ACC112 (cell line): ENCODE results near the gene CA4.
"Not testable (repeated sequence)": the region's sequence is repeated elsewhere in the genome, so short reads cannot be mapped to it uniquely, and the experiment has no call there.

Source experiments
- H2AFZ ChIP-seq: fragments of 200-600 bp; sonication (generic); one replicate; pipeline ENCODE4 v1.6.0; 2017; ENCODE audit warnings: antibody characterized with exemption, low read length; ENCODE audit not compliant: unreplicated experiment
- H3K27ac ChIP-seq: fragments of 200-600 bp; sonication (generic); 2 replicates; pipeline ENCODE4 v1.5.1; 2014; ENCODE audit warnings: low read depth, mild to moderate bottlenecking, antibody characterized with exemption, low read length, moderate library complexity
- H3K27me3 ChIP-seq: fragments of 200-600 bp; sonication (generic); 2 replicates; pipeline ENCODE4 v1.6.1; 2014; ENCODE audit warnings: mild to moderate bottlenecking, antibody characterized with exemption, low read length, moderate library complexity, mixed read lengths; ENCODE audit not compliant: insufficient read depth
- H3K36me3 ChIP-seq: fragments of 200-600 bp; sonication (generic); 2 replicates; pipeline ENCODE4 v1.6.1; 2016; ENCODE audit warnings: mild to moderate bottlenecking, antibody characterized with exemption, low read length, moderate library complexity, mixed read lengths; ENCODE audit not compliant: insufficient read depth
- H3K4me1 ChIP-seq: fragments of 200-600 bp; sonication (generic); one replicate; pipeline ENCODE4 v1.6.1; 2016; ENCODE audit warnings: low read length, mixed read lengths; ENCODE audit not compliant: insufficient read depth, unreplicated experiment, control insufficient read depth
- H3K4me3 ChIP-seq: fragments of 200-600 bp; sonication (generic); 2 replicates; pipeline ENCODE4 v1.5.1; 2014; ENCODE audit warnings: mild to moderate bottlenecking, low read depth, low read length
- H3K79me2 ChIP-seq: fragments of 200-600 bp; sonication (generic); one replicate; pipeline ENCODE4 v1.6.0; 2016; ENCODE audit warnings: low read length; ENCODE audit not compliant: control insufficient read depth, unreplicated experiment, insufficient read depth

CA4 gene

GRCh38 chr17:60167065-60167741 lies 17.4 kb downstream of the CA4 start:
- Histone ChIP-seq H3K4me1 (peaks cover 34% of the 10 kb centered on the region), H3K27me3 (no peaks in the 10 kb centered on the region), H2AFZ (no peak overlapping the region), H3K79me2 (no peaks in the 10 kb centered on the region), H3K27ac (no peak overlapping the region), H3K36me3 (no peaks in the 10 kb centered on the region), H3K4me3 (no peak overlapping the region)

GRCh38 chr17:60168654-60169053 lies 18.9 kb downstream of the CA4 start:
- Histone ChIP-seq H3K79me2 (no peaks in the 10 kb centered on the region), H2AFZ (no peak overlapping the region), H3K27ac (no peak overlapping the region), H3K4me1 (peaks cover 37% of the 10 kb centered on the region), H3K36me3 (no peaks in the 10 kb centered on the region), H3K4me3 (no peak overlapping the region), H3K27me3 (no peaks in the 10 kb centered on the region)

- no peaks in the 10 kb centered on the region for H3K27me3 ChIP-seq
- H2AFZ ChIP-seq: no peak overlapping the region
- H3K36me3 ChIP-seq: no peaks in the 10 kb centered on the region
- H3K4me3 ChIP-seq: no peak overlapping the region
- no peaks in the 10 kb centered on the region for H3K79me2 ChIP-seq
- H3K27ac ChIP-seq: no peak overlapping the region
- peaks cover 37% of the 10 kb centered on the region for H3K4me1 ChIP-seq
Observed at GRCh38 chr17:60169921-60170817, 20.4 kb downstream of the CA4 start.

- Histone ChIP-seq H2AFZ (no peak overlapping the region), H3K27me3 (no peaks in the 10 kb centered on the region), H3K79me2 (no peaks in the 10 kb centered on the region), H3K27ac (no peak overlapping the region), H3K36me3 (no peaks in the 10 kb centered on the region), H3K4me1 (peaks cover 32% of the 10 kb centered on the region), H3K4me3 (no peak overlapping the region)
Observed at GRCh38 chr17:60170835-60171752, 21.3 kb downstream of the CA4 start.

GRCh38 chr17:60171753-60172079 lies 21.9 kb downstream of the CA4 start:
- Histone ChIP-seq H3K4me3 (no peak overlapping the region), H3K27me3 (no peaks in the 10 kb centered on the region), H3K36me3 (no peaks in the 10 kb centered on the region), H3K27ac (no peak overlapping the region), H3K4me1 (peaks cover 27% of the 10 kb centered on the region), H2AFZ (no peak overlapping the region), H3K79me2 (no peaks in the 10 kb centered on the region)

GRCh38 chr17:60173304-60173819 lies 23.6 kb downstream of the CA4 start:
- H3K4me1 ChIP-seq: peaks cover 15% of the 10 kb centered on the region
- no peaks in the 10 kb centered on the region for H3K79me2 ChIP-seq
- no peaks in the 10 kb centered on the region for H3K36me3 ChIP-seq
- no peaks in the 10 kb centered on the region for H3K27me3 ChIP-seq
- no peak overlapping the region; the same call in 1 of the 2 replicates for H3K27ac ChIP-seq
- no peak overlapping the region for H3K4me3 ChIP-seq
- no peak overlapping the region for H2AFZ ChIP-seq

- no peaks in the 10 kb centered on the region for H3K36me3 ChIP-seq
- peaks cover 15% of the 10 kb centered on the region for H3K4me1 ChIP-seq
- no peak overlapping the region for H3K4me3 ChIP-seq
- H2AFZ ChIP-seq: no peak overlapping the region
- H3K27ac ChIP-seq: no peak overlapping the region
- H3K27me3 ChIP-seq: no peaks in the 10 kb centered on the region
- no peaks in the 10 kb centered on the region for H3K79me2 ChIP-seq
Observed at GRCh38 chr17:60174035-60174434, 24.3 kb downstream of the CA4 start.

- not testable (repeated sequence) for H3K79me2 ChIP-seq
Observed at GRCh38 chr17:60174767-60175166, 25.0 kb downstream of the CA4 start.

GRCh38 chr17:60176763-60177162 lies 27.0 kb downstream of the CA4 start:
- H3K79me2 ChIP-seq, H3K4me1 ChIP-seq, H3K27ac ChIP-seq, H3K4me3 ChIP-seq, H3K27me3 ChIP-seq, H3K36me3 ChIP-seq, H2AFZ ChIP-seq: not testable (repeated sequence)

More at GRCh38 chr17:60174767-60175166, 25.0 kb downstream of the CA4 start:
- H3K4me3 ChIP-seq, H3K27ac ChIP-seq, H3K36me3 ChIP-seq, H3K27me3 ChIP-seq, H2AFZ ChIP-seq: not testable (repeated sequence)
- peaks cover 15% of the 10 kb centered on the region for H3K4me1 ChIP-seq

GRCh38 chr17:60178180-60178579 lies 28.4 kb downstream of the CA4 start:
- H3K4me1 ChIP-seq, H3K27ac ChIP-seq, H3K27me3 ChIP-seq, H2AFZ ChIP-seq, H3K4me3 ChIP-seq, H3K36me3 ChIP-seq, H3K79me2 ChIP-seq: not testable (repeated sequence)
